A172 (cell line): ENCODE data around the gene FA2H. TPM values are rescaled to one million over a fixed set of nuclear protein-coding genes. Genes with fewer than 3 reads are reported as not detected.
"Not testable (repeated sequence)": the region's sequence is repeated elsewhere in the genome, so short reads cannot be mapped to it uniquely, and the experiment has no call there.

Source experiments
- DNase-seq: peaks from one replicate; pipeline ENCODE4 v3.0.0-alpha.2; 2015; ENCODE audit warnings: low spot score
- total RNA-seq: library from RNA; depleted of rRNA; stranded (reverse); fragments of >200 nt; shearing (Covaris generic); gene quantifications from 2 replicates; pipeline ENCODE4 v1.2.3, GENCODE V29; 2014; rRNA removed

FA2H gene
- total RNA-seq, 1 experiment from 2014 or later, result 0.03 TPM

DNA sequence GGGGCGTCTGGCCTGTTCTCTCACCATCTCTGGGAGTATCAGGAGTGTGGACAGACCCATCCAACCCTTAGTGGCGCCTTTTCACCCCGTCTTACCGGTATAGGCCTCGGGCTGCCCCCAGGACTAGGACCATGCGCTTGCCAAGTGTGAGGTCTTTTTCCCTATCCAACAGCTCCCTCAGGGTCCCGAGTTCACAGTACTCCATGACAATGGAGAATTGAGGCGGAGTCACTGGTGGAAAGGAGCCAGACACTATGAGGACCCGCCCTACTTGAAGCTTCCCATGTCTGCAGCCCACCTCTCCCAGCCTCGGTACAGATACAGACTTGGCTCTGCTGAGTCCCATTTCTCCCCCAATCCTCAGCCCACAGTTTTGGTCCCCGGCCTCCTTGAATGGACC is 92.1 kb downstream of the FA2H start:
- no peak for DNase-seq

DNA sequence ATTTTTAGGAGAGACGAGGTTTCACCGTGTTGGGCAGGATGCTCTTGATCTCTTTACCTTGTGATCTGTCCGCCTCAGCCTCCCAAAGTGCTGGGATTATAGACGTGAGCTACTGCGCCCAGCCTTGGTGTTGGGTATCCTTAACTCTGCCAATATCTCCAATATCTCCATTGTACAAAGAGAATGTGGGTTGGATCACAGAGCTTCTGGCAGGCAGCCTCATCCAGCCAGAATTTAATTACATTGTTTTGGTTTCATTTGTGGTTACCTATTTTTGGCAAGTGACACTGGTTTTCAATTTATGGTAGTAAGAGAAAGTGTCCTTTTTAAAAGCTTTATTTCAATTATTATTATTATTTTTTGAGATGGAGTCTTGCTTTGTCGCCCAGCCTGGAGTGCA is 93.9 kb downstream of the FA2H start:
- no peak for DNase-seq

GRCh38 chr16:74679983-74680382 is 94.6 kb downstream of the FA2H start:
- no peak for DNase-seq

DNA sequence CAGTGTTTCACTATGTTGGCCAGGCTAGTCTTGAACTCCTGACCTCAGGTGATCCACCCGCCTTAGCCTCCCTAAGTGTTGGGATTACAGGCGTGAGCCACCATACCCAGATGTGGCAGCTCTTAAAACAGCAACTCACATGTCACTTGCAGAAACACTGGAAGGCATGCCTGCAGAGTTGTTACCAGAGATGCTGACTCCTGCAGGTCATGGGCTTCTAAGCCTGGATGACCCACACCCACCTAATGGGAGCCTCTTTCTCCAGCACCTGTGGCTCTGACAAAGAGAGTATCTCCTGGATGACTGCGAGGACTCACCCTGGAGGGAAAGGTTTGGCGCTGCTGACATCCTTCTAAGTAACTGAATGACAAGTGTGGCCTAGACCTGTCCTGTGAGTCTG is 96.8 kb downstream of the FA2H start:
- DNase-seq, result no peak

DNA sequence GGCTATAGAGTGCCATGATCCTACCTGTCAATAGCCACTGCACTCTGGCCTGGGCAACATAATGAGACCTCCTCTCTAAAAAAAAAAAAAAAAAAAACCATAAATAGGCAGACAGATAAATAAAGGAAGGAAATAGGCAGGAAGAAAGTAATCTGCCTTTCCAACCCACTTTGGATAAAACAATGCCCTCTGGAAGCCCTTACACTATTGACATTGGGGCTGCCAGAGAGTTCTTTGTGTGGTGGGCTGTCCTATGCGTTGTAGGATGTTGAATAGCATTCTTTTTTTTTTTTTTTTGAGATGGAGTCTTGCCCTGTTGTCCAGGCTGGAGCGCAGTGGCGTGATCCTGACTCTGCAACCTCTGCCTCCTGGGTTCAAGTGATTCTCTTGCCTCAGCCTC is 100.7 kb downstream of the FA2H start:
- DNase-seq, result no peak

DNA sequence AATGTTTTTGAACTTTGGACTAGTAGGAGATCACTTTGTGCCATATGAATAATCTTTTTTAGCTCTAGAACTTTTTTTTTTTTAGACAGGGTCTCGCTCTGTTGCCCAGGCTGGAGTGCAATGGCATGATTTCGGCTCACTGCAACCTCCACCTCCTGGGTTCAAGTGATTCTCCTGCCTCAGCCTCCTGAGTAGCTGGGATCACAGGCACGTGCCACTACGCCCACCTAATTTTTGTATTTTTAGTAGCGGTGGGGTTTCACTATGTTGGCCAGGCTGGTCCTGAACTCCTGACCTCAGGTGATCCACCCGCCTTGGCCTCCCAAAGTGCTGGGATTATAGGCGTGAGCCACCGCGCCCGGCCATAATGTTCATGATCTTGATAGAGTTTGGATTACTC is 105.7 kb downstream of the FA2H start:
- DNase-seq, result not testable (repeated sequence)

- no peak for DNase-seq
These were observed 107.3 kb downstream of the FA2H start for GRCh38 chr16:74667255-74667700.

DNA sequence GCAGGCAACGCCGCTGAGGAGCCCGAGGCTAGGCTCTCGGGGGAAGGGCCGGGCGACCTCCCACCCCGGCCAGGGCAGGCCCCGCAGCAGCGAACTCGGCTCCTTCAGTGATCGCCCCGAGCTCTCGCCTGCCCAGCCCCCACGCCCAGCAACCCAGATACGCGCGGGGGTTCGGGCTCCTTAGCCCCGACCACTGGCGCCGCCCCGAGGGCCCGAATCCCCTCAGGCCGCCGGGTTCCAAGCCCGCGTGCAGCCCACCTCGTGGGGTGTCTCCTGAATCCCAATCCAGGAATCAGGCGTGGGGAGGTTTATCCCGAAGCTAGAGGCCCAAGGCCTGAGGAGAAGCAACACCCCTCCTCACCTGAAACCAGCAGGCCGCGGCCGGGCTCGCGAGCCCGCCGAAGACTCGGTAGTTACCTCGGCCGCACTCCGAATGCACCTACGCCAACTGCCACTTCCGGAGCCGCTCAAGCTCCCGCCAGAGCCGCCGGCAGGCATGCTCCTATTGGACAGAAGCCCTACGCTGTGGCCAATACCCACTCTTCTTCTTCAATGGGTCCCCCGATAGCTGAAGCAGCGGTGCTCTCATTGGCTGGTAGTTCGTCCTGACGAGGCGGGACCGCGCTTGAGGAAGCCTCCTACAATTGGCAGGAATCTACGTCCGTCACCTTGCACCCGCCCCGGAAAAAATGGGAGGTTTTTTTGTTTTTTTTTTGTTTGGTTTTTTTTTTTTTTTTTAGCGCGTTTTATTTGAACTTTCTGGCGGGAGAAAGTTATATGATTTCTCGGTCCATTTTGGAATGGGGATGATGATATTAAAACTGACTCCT is 108.0 kb downstream of the FA2H start, which contains the start of gene RFWD3:
RFWD3 (minus strand) TSS at position 453 of the 830 bp plus-strand sequence. CDS start 5,428 bp downstream, outside the sequence.
- peak; percentile 99 for DNase-seq

DNA sequence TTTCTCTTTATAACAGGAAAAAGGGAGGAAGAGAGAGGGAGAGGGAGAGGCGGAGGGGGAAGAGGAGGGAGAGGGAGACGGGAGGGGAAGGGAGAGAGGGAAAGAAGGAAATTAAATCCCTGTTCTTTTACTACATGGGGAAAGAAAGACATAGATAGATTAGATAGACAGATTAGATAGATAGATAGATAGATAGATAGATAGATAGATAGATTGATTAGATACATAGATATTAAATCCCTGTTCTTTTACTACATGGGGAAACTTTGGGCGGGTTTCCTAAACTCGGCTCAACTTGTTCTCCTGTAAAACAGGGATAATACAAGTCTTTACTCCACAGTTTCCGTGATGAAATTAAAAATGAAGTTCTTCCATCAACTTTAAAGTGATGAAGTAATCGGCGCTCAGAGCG is 108.6 kb downstream of the FA2H start:
- DNase-seq, result no peak

Other genes starting within 250 kb of the FA2H start
- 88.7 and 90.7 TPM in 2 replicates for gene GLG1, start 167.7 kb downstream of the FA2H start, total RNA-seq
- 59.3 and 79.9 TPM in 2 replicates for gene RFWD3, start 107.9 kb downstream of the FA2H start, total RNA-seq
- 16.0 and 16.8 TPM in 2 replicates for gene MLKL, start 74.0 kb downstream of the FA2H start, total RNA-seq
- 8.9 and 17.2 TPM in 2 replicates for gene WDR59, start 210.3 kb upstream of the FA2H start, total RNA-seq
- 13.7 and 30.6 TPM in 2 replicates for gene ZNRF1, start 224.2 kb upstream of the FA2H start, total RNA-seq